Measurements from ENCODE around the gene EFL1.
"Not testable (repeated sequence)": the region's sequence is repeated elsewhere in the genome, so short reads cannot be mapped to it uniquely, and the experiment has no call there.

EFL1 gene

GRCh38 chr15:82281276-82281675, 18.7 kb upstream of the EFL1 start:
- not testable (repeated sequence) for DNase-seq (ENCODE audit: low spot score)

DNA sequence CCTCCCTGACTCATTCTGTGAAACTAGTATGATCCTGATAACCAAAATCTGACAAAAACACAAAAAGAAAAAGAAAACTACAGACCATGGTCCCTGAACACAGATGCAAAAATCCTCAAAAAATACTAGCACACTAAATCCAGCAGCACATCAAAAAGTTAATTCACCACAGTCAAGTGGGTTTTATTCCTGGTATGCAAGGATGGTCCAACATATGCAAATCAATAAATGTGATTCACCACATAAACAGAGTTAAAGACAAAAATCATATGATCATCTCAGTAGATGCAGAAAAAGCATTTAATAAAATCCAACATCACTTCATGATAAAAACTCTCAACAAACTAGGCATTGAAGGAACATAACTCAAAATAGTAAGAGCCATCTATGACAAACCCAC, 12.9 kb upstream of the EFL1 start:
- DNase-seq (ENCODE audit: low spot score) = no peak

DNA sequence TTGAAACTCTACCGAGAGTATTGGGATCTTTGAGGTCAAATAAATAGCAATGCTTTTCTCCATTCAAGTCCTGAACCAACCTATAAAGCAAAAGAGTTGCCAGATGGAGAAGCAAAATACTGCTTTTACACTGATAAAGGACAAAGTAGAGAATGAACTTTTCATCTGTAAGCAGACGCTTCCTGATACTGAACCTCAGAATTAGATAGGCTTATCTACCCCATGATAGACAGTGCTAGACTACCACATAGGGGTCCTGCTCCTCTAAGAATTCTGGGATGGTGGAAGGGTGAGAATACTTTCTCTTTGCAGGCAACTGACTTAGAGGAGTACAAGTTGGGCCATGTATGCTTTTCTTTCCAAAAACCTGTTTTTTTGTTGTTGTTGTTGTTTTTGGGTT, 9.6 kb upstream of the EFL1 start:
- no peak for DNase-seq (ENCODE audit: low spot score)

DNA sequence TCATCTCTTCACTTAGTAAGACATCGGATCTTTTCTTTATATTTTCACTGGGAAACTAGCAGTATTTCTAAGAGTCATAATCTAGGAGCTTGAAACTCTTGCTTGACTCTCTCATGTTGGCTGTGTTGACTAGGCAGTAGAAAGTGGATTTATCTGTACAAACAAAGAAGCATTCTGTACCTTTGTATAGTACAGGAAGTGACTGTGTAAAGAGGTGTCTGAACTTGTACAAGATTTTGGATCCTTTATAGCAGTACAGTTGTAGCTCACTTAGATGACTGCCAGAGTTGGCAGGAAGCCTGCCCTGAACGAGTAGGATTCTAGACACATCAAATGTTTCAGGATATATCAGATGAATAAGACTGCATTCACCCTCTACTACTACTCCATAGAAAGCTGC, 5.9 kb upstream of the EFL1 start:
- peak; percentile 13 for DNase-seq (ENCODE audit: low spot score)

DNA sequence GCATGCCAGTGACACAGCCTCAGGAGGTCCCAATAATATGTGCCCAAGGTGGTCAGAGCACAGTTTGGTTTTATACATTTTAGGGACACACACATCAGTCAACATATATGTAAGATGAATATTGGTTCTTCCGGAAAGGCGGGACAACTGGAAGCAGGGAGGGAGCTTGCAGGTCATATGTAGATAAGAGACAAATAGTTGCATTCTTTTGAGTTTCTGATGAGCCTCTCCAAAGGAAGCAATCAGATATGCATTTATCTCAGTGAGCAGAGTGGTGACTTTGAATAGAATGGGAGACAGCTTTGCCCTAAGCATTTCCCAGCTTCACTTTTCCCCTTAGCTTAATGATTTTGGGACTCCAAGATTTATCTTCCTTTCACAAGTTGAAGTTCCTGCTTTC, 4.6 kb upstream of the EFL1 start:
- DNase-seq (ENCODE audit: low spot score) = not testable (repeated sequence)

- no peak for DNase-seq (ENCODE audit: low spot score)
These were observed 816 bp upstream of the EFL1 start for GRCh38 chr15:82263350-82263749.

GRCh38 chr15:82261566-82262421, 740 bp downstream of the EFL1 start:
- DNase-seq (ENCODE audit: low spot score) = peak; percentile 4

DNA sequence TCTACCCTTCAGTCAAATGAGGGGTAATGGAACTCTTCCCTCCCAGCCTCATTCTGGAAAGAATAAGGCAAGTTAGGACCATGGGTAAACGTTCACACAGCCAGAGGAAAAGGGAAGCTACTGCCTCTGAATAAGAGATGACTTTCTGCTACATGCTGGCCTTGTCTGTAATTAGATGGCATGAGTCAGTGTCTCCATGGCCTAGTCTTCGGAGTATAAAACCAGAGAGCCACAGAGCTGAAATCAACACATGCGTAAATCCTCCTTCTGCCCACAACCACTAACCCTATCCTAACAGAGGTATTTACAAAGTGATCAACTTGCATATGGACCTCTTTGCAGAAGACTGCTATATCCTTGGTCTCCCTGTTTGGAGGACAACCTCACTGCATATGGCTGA, 14.3 kb downstream of the EFL1 start:
- DNase-seq (ENCODE audit: low spot score) = not testable (repeated sequence)

GRCh38 chr15:82245956-82246355, 16.6 kb downstream of the EFL1 start:
- DNase-seq (ENCODE audit: low spot score) = not testable (repeated sequence)

- DNase-seq (ENCODE audit: low spot score) = not testable (repeated sequence)
These were observed 18.9 kb downstream of the EFL1 start for GRCh38 chr15:82243644-82244043.

DNA sequence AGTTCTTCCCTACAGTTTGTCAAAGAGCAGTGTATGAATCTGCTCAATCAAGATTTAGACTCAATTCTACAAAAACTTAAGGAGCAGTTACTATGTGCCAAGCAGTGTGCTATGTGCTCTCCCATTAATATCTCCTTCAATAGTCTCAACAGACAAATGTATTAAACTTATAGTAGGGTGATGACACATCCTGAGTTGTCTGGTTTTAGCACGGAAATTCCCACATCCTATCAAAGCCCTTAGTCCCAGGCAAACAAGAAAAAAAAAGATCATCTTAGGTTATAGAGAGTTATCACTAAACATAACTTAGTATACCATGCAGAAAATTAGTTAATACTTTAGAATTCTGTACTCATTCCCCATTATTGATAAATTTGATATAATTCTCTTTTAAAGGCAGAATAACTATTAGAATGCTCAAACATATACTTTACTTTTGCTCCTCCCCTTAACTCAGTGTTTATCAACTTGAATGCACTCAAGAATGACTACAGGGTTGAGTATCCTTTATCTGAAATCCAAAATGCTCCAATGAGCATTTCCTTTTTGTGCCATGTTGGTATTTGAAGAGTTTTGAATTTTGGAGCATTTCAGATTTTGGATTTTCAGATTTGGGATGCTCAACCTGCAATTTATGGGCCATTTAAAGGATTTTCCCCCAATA, 20.6 kb downstream of the EFL1 start:
- not testable (repeated sequence) for DNase-seq (ENCODE audit: low spot score)

DNA sequence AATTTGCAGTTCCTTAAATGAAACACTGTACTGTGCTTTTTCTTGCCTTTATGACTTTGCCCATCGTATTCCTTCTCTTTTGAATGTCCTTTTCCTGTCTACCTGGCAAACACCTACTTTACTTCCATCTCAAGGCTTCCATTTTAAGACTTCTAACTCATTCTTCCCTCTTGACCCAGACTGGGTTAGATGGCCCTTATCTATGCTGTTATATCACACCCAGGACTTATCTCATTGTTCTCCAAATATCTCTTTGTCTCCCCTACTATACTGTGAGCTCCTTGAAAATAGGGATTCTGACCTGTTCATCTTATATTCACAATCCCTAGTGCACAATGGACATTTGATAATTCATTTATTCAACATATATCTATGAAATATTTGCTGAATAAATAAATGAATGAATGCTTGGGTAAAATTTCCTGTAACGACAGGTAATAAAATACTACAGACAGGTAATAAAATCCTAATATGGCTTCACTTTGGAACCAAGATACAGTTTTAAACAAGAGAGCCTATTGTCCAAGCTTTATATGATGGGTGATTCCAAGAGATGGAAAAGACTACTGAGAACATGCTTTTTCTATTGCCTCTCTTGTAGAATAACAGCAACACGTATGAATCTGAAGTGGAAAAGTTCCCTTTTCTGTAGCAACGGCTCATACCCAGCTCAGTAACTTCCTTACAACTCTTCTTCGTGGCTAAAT, 22.7 kb downstream of the EFL1 start:
- no peak for DNase-seq (ENCODE audit: low spot score)

DNA sequence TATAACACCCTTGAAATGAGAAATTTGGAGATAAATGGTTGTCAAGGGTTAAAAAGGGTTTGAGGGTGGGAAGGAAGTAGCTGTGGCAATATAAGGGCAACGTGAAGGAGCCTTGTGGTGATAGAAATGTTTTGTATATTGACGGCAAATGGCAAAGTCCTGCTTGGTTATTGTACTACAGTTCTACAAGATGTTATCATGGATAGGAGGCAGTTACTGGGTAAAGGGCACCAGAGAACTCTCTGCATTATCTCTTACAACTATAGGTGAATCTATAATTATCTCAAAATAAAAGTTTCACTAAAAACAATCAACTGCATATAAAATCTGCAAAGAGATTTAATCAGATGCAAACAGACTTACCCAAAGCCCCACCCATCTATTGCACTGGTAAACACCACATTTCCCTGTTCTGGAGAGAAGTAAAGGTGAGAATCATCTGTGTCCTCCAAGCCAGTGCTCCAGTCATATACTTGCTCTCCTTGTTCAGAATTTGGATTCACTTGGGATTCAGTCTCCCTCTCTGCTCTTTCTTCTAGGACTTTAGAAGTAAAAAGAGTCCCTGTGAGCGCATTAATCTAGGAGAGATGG, 24.5 kb downstream of the EFL1 start:
- not testable (repeated sequence) for DNase-seq (ENCODE audit: low spot score)

DNA sequence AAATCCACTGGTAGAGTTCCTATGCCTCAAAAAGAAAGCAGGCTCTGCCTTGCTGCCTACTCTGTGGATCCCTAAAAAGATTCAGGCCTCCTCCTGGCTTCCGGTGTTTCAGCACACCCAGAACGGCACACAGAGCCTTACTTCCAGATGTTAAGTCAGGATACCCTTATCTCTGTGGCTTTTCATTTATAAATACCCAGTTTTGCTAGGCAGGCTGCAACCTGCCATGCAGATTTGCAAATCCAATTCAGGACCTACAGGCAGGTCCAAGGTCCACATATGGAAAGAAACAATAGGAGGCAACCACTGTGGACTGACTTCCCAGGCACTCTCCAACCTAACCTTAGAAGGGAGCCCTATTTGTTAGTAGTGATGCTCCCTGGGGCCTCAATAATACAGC, 30.7 kb downstream of the EFL1 start:
- DNase-seq (ENCODE audit: low spot score) = no peak

- DNase-seq (ENCODE audit: low spot score) = no peak
These were observed 31.3 kb downstream of the EFL1 start for GRCh38 chr15:82231233-82231632.

GRCh38 chr15:82228750-82229149, 33.8 kb downstream of the EFL1 start:
- DNase-seq (ENCODE audit: low spot score) = peak; percentile 4

DNA sequence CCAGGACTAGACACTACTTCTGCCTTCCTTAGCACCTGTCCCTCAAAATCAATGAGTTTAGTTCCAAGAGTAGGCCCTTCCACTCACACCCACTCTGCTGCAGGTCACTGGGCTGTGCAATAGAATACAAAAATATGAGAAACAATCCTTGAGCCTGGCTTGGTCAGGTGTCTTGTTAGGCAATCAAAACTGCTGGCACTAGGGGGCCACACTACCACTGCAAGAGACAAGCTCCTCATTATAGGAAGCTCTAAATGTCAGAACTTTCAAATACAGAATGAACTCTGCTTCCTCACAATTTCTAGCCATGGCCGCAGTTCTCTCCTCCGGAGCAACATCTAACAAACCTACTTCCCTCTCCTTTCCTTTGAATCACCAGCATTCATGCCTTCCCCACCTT, 41.0 kb downstream of the EFL1 start:
- not testable (repeated sequence) for DNase-seq (ENCODE audit: low spot score)

GRCh38 chr15:82216092-82216491, 46.4 kb downstream of the EFL1 start:
- DNase-seq (ENCODE audit: low spot score) = not testable (repeated sequence)

DNA sequence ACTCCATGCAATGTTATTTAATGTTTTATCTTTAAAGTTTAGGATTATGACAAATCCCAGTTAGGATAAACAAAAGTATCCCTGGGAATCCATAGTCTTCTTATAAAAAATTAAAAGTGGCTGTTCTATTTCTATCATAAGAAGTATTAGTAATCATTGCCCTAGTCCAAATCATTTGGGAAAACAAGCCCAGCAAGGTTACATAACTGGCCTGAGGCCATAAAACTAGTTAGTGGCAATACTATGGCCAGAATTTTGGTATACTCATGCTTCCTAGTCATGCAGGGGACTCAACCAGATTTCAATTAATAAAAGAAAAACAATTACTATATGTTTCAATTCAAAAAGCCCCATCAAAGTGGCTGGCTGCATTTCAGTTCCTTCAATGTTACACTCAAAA, 50.3 kb downstream of the EFL1 start:
- DNase-seq (ENCODE audit: low spot score) = not testable (repeated sequence)

DNA sequence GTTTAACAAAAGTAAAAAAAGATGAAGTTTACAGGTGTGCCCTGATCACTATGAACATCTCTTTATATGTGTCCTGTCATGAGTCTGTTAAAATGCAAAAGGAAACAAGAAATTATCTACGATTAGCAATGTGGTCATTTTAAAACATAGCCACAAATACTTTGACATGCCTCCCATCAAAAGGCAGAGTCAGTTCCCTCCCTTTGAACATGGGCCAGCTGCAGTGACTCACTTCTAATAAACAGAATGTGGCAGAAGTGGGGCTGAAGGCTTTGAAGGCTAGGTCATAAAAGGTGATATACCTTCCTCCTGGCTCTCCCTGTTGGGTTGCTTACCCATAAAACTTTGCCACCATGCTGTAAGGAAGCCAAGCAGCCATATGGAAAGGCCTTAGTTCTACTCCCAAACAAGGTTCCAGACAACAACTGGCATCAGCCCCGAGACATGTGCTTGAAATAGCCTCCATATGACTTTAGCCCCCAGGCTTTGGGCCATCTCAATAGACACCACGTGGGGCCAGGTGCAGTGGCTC, 52.4 kb downstream of the EFL1 start:
- DNase-seq (ENCODE audit: low spot score) = not testable (repeated sequence)

DNA sequence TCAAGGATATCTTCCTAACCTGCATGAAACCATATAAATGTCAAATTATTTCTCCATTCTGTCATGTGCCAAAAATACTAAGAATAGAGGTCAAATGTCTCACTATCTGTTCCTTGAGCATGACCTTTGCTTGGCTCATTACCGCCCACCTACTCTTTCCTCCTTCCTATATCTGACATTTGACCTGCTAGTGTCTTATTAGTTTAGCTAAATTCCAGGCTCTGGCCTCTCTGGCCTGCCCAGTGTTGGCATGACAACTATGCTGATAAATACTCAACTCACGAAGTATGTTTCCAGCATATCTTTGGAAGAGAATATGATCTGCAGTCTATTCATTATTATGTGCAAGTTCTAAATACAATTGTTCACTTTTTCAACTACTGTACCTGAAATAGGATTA, 58.0 kb downstream of the EFL1 start:
- DNase-seq (ENCODE audit: low spot score) = not testable (repeated sequence)

Measured in COLO829 (cell line).